HepG2 (cell line): Measurements from ENCODE around the gene ZSCAN21. TPM values are rescaled to one million over a fixed set of nuclear protein-coding genes. Genes with fewer than 3 reads are reported as not detected.

Experiments used
- ARNT2 ChIP-seq: sonication (generic); formaldehyde crosslinking; IDR thresholded peaks from 2 replicates; pipeline ENCODE4 v1.8.0; 2022; ENCODE audit warnings: mild to moderate bottlenecking, low read depth, missing genetic modification reagents, moderate library complexity
- CCDC6 ChIP-seq: sonication (generic); formaldehyde crosslinking; IDR thresholded peaks from 2 replicates; pipeline ENCODE4 v1.8.1; 2022; ENCODE audit warnings: mild to moderate bottlenecking, missing genetic modification reagents, moderate library complexity
- CENPBD1 ChIP-seq: sonication (generic); formaldehyde crosslinking; IDR thresholded peaks from 2 replicates; pipeline ENCODE4 v1.8.0; 2022; ENCODE audit warnings: missing genetic modification reagents, low read depth, mild to moderate bottlenecking, borderline replicate concordance
- CENPT ChIP-seq: sonication (generic); formaldehyde crosslinking; IDR thresholded peaks from 2 replicates; pipeline ENCODE4 v1.8.0; 2022; ENCODE audit warnings: low read depth, mild to moderate bottlenecking, moderate library complexity, missing genetic modification reagents
- FOSL1 ChIP-seq: sonication (generic); formaldehyde crosslinking; IDR thresholded peaks from 2 replicates; pipeline ENCODE4 v1.9.0; 2021; ENCODE audit warnings: missing genetic modification reagents, borderline replicate concordance
- MXD3 ChIP-seq: IDR thresholded peaks from 2 replicates; pipeline ENCODE4 v1.6.1; 2016; ENCODE audit warnings: mild to moderate bottlenecking, missing biosample characterization, missing genetic modification reagents
- NAIF1 ChIP-seq: sonication (generic); formaldehyde crosslinking; IDR thresholded peaks from 2 replicates; pipeline ENCODE4 v1.5.0; 2020; ENCODE audit warnings: mild to moderate bottlenecking, missing genetic modification reagents, borderline replicate concordance
- PHF20 ChIP-seq: sonication (generic); formaldehyde crosslinking; IDR thresholded peaks from 2 replicates; pipeline ENCODE4 v1.5.0; 2020; ENCODE audit warnings: mild to moderate bottlenecking, missing genetic modification reagents
- SMAD9 ChIP-seq: sonication (generic); formaldehyde crosslinking; IDR thresholded peaks from 2 replicates; pipeline ENCODE4 v1.5.1; 2020; ENCODE audit warnings: mild to moderate bottlenecking, missing genetic modification reagents
- ZBTB44 ChIP-seq: sonication (generic); formaldehyde crosslinking; IDR thresholded peaks from 2 replicates; pipeline ENCODE4 v1.4.0; 2020; ENCODE audit warnings: missing genetic modification reagents
- ZNF121 ChIP-seq: sonication (generic); formaldehyde crosslinking; IDR thresholded peaks from 2 replicates; pipeline ENCODE4 v1.5.0; 2020; ENCODE audit warnings: mild to moderate bottlenecking, missing genetic modification reagents
- ZNF318 ChIP-seq: sonication (generic); formaldehyde crosslinking; IDR thresholded peaks from 2 replicates; pipeline ENCODE4 v1.4.0; 2020; ENCODE audit warnings: mild to moderate bottlenecking, missing genetic modification reagents
- ZNF501 ChIP-seq: sonication (generic); formaldehyde crosslinking; IDR thresholded peaks from 2 replicates; pipeline ENCODE4 v1.5.1; 2020; ENCODE audit warnings: mild to moderate bottlenecking, moderate library complexity, missing genetic modification reagents
- ZNF546 ChIP-seq: sonication (generic); formaldehyde crosslinking; conservative IDR thresholded peaks from 2 replicates; pipeline ENCODE4 v1.8.1; 2023; ENCODE audit warnings: mild to moderate bottlenecking, missing genetic modification reagents
- ZNF629 ChIP-seq: sonication (generic); formaldehyde crosslinking; conservative IDR thresholded peaks from 2 replicates; pipeline ENCODE4 v1.5.0; 2020; ENCODE audit warnings: missing genetic modification reagents
- ZNF790 ChIP-seq: sonication (generic); formaldehyde crosslinking; IDR thresholded peaks from 2 replicates; pipeline ENCODE4 v1.8.0; 2022; ENCODE audit warnings: missing genetic modification reagents, mild to moderate bottlenecking, borderline replicate concordance
- polyA plus RNA-seq, 8 experiments: library from polyadenylated mRNA; depleted of rRNA in 3 of 8; stranded (reverse) in 7 of 8; unstranded in 1 of 8; fragments of >200 nt; fragmentation: Illumina TruSeq in 4 of 8; extraction: Trizol in 4 of 8; gene quantifications; 2 replicates each; pipeline versions ENCODE4 v1.2.1 to v1.2.3, GENCODE V29; 2011 to 2016; ENCODE audit warnings: low read depth in 4 of 8, missing spikeins in 1 of 8, mixed read lengths in 1 of 8; ENCODE audit not compliant: insufficient read depth in 1 of 8
- total RNA-seq, 5 experiments: library from RNA; depleted of rRNA; stranded (reverse); fragments of >200 nt; fragmentation: Illumina TruSeq; extraction: Trizol; gene quantifications; 2 replicates each; pipeline ENCODE4 v1.2.3, GENCODE V29; 2016; ENCODE audit warnings: low read depth in 1 of 5

ZSCAN21 gene
- total and polyA plus RNA-seq, 2 of the 13 experiments (the other 11 are each of a cell fraction or from before 2014, with no cell fraction given), result 7.0 to 10.0 TPM

DNA sequence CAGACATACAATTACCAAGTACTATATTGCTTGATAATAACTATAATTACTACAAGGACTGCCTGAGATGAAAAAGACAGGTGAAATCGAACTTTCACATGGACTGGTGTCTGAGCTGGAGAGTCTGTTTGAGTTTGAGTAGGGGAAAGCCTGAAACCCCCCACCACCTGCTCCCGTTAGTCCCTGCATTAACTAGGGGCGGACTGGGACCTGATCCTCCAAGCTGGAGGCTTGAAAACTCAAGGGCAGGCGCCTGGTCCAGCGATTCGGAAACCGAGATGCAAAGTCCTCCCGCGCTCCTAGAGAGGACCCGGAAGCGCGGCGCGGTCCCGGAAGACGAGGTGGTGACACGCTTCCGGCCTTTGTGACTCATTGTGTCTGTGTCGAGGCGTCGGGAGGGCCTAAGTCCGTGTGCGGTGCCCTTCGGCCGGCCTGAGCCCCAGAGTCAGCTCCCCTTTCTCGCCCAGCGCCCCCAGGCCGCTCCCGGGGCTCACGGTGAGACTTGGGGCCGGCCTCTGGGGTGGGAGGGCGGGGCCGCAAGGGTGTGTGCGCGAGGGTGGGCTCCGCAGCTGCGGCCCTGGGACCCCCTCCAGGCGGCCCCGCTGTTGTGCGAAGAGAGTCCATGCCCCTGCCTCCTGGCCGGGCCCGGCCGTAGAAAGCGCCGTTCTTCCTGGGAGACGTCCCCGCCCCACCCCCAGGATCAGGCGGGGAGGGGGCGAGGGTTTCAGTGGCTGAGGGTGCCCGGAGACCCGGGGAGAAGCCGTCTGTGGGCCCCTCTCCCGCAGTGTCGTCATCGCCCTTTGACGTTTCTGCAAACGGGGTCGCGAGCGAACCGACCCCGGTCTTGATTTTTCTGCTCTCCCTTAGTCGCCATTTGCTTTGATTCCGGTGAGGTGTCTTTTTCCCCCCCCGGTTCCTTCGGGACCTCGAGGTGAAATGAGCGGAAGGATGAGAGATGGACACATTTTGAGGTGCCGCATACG, 34.1 kb upstream of the ZSCAN21 start, which contains the start of gene ZKSCAN1 (continued):
- no peak for TF ChIP-seq ZNF790 (CRISPR knock-in tag)
- TF ChIP-seq FOSL1 (CRISPR knock-in tag), result peak; percentile 84
- no peak; the same call in 1 of the 2 replicates for TF ChIP-seq CCDC6
- TF ChIP-seq PHF20 (CRISPR knock-in tag), result peak; percentile 87
- no peak for TF ChIP-seq ZBTB44
- 0 out of 2 replicates have a peak, but pooled peaks have one; percentile 49 for TF ChIP-seq NAIF1 (CRISPR knock-in tag)
- TF ChIP-seq ARNT2 (CRISPR knock-in tag), result peak; percentile 74; the same call in 1 of the 2 replicates
- TF ChIP-seq SMAD9 (CRISPR knock-in tag), result no peak
- no peak for TF ChIP-seq CENPT (CRISPR knock-in tag)
- peak; percentile 44; the same call in 1 of the 2 replicates for TF ChIP-seq ZNF546 (CRISPR knock-in tag)
- no peak for TF ChIP-seq ZNF318 (CRISPR knock-in tag)
- TF ChIP-seq ZNF629 (CRISPR knock-in tag), result no peak
- TF ChIP-seq CENPBD1 (CRISPR knock-in tag), result no peak
- no peak for TF ChIP-seq ZNF121 (CRISPR knock-in tag)
- TF ChIP-seq ZNF501 (CRISPR knock-in tag), result no peak
- TF ChIP-seq MXD3 (CRISPR knock-in tag), result no peak
